ENCODE measurements around the gene CMC1.
A peak's percentile ranks its signal among the peaks of the same experiment; 100 is the strongest.

Gene CMC1

DNA sequence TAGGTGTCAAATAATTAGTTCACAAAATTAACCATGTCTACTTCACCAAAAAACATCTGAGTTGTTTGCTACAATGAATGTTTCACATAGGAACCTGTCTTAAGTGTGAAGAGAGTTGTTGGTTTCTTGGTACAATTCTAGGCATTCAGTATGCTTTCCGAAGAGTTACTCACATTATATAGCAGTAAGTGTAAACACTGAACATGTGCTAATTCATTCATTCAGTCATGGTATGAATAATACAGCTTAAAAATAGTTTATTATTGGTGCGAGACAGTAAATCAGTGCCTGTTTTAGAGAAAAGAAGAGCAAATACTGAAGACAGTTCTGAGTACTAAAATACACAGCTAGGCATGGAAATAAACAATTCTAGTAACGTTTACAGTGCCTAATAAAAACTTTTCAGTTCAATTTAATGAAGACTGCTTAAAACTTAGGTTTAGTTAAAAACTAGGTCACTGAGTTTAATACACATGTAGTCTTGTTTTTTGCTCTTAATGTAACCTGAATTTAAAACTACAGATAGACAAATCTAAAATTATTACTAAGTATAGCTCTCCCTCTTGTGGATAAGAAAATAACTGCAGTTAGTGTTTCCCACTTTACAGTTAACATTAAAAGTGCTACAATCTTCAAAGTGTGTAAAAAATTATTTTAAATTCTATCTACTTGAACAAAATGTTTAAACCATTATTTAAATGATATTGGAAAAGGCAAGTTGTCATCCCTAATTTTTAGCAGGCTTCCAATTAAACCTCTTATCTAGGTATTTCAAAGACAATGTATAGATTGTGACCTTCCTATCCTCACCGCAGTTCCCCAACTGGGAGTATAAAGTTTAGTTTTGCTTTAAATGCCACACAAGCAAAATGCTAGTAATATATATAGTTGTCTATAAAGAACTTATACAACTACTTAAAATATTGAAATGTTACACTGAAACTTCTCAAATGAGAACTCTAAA lies 87.1 kb downstream of the CMC1 start:
- TF ChIP-seq, protein P1, sequence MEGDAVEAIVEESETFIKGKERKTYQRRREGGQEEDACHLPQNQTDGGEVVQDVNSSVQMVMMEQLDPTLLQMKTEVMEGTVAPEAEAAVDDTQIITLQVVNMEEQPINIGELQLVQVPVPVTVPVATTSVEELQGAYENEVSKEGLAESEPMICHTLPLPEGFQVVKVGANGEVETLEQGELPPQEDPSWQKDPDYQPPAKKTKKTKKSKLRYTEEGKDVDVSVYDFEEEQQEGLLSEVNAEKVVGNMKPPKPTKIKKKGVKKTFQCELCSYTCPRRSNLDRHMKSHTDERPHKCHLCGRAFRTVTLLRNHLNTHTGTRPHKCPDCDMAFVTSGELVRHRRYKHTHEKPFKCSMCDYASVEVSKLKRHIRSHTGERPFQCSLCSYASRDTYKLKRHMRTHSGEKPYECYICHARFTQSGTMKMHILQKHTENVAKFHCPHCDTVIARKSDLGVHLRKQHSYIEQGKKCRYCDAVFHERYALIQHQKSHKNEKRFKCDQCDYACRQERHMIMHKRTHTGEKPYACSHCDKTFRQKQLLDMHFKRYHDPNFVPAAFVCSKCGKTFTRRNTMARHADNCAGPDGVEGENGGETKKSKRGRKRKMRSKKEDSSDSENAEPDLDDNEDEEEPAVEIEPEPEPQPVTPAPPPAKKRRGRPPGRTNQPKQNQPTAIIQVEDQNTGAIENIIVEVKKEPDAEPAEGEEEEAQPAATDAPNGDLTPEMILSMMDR (conservative IDR thresholded peaks at IDR 0.05; ENCODE audit: control insufficient read depth, insufficient read depth, low read depth, low read length), result peak; percentile 47
- no peak overlapping the region for H3K4me3 ChIP-seq (ENCODE audit: control insufficient read depth, low read depth, low read length)
- peak; percentile 41 for DNase-seq (ENCODE audit: low read depth)

DNA sequence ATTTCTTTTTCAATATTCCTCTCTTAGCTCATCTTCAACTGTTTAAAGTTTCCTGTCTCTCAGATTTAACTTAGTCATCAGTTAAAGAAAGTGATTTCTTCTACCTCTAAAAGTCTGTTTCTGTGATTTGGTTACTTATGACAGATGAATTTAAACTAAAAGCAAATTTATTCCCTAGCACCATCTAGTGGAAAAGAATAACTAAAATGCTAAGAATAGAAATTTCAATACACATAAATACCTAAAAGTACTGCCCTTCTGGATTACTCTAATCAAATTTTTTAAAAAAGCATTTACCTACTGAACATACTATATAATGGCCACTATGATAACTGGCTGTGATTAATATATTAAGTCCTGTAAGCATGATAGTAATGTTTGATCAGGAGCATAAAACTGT lies 93.1 kb downstream of the CMC1 start:
- H3K4me3 ChIP-seq (ENCODE audit: control insufficient read depth, low read depth, low read length), result no peak overlapping the region
- peak; percentile 26 for DNase-seq (ENCODE audit: low read depth)
- TF ChIP-seq, protein P1 (conservative IDR thresholded peaks at IDR 0.05; ENCODE audit: control insufficient read depth, insufficient read depth, low read depth, low read length), result peak; percentile 23

DNA sequence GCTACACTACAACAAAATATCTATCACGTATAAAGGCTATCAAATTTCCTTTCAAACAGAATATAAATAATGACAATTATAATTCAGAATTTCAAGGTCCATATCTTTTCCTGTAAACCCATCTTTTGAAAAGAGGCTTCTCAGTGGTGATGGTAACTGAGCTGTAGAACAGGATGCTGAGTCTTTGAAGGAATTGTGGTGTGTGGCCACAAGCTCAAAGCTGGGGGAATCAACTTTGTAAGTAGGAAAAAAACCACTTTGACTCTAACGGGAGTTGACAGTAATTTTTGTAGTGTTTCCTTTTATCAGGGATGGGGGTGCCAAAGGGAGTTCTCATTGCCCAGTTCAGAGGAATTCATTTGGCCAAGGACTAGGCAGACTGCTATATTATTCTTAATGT lies 93.8 kb downstream of the CMC1 start:
- DNase-seq (ENCODE audit: low read depth), result no peak
- TF ChIP-seq, protein P1 (conservative IDR thresholded peaks at IDR 0.05; ENCODE audit: control insufficient read depth, insufficient read depth, low read depth, low read length), result no peak
- H3K4me3 ChIP-seq (ENCODE audit: control insufficient read depth, low read depth, low read length), result no peak overlapping the region

DNA sequence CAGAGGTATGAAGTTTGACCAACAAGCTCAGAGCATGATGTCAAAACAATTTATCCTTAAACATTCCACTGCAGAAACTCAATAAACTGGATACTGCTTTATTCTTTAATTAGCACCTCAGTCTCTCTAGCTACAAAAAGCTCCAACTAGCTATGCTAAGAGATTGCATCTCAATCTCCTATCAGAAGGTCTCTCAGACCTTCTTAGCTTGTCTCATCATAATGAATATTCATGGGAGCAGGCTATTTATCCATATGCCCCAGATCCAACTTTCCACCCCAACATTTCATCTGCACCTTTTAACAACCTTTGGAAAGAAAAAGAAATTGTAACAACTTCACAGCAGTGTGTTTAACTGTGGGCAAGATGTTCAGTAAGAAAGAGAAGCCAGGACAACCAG lies 95.8 kb downstream of the CMC1 start:
- TF ChIP-seq, protein P1 (conservative IDR thresholded peaks at IDR 0.05; ENCODE audit: control insufficient read depth, insufficient read depth, low read depth, low read length), result no peak
- DNase-seq (ENCODE audit: low read depth), result no peak
- no peak overlapping the region for H3K4me3 ChIP-seq (ENCODE audit: control insufficient read depth, low read depth, low read length)

DNA sequence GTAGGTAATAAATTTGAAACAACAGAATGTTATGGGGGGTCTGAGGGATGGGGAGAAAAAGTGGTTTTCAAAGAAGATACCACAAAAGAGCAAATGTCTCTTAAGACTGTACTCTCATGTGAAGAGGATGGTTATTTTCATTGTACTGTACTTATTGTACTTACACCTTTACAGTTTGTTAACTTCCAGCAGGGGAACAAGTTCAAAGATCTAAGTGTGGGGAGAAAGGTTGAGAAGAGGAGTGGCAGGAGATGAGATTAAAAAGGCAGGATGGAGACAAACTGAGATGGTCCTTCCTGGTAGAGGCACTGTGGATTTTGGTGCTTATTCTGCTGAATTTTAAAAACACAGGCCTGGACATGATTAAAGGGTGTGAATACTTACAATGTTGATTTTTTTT lies 101.7 kb downstream of the CMC1 start:
- DNase-seq (ENCODE audit: low read depth), result no peak
- TF ChIP-seq, protein P1 (conservative IDR thresholded peaks at IDR 0.05; ENCODE audit: control insufficient read depth, insufficient read depth, low read depth, low read length), result no peak
- H3K4me3 ChIP-seq (ENCODE audit: control insufficient read depth, low read depth, low read length), result no peak overlapping the region

DNA sequence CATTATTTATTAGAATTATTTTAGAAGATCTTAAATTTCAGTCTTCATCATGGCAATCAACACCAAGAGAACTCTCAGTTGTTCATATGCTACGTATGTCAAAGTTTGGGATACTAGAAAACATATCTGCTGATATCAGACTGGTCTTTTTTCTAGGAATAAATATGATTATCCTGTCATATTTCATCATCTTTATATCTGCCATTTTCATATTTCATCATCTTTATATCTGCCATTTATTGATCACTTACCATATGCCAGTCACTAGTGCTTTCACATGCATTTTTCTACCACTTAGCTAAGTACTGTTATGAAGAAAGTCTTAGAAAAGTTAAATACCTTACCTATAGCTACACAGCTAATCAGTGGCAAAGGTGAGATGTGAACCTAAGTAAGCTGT lies 104.3 kb downstream of the CMC1 start:
- no peak overlapping the region for H3K4me3 ChIP-seq (ENCODE audit: control insufficient read depth, low read depth, low read length)
- DNase-seq (ENCODE audit: low read depth), result no peak
- TF ChIP-seq, protein P1 (conservative IDR thresholded peaks at IDR 0.05; ENCODE audit: control insufficient read depth, insufficient read depth, low read depth, low read length), result no peak

All from fibroblast of mammary gland (primary cell).